Measurements from ENCODE around the gene CLASP1.
"Not testable (repeated sequence)": the region's sequence is repeated elsewhere in the genome, so short reads cannot be mapped to it uniquely, and the experiment has no call there.

CLASP1 gene

DNA sequence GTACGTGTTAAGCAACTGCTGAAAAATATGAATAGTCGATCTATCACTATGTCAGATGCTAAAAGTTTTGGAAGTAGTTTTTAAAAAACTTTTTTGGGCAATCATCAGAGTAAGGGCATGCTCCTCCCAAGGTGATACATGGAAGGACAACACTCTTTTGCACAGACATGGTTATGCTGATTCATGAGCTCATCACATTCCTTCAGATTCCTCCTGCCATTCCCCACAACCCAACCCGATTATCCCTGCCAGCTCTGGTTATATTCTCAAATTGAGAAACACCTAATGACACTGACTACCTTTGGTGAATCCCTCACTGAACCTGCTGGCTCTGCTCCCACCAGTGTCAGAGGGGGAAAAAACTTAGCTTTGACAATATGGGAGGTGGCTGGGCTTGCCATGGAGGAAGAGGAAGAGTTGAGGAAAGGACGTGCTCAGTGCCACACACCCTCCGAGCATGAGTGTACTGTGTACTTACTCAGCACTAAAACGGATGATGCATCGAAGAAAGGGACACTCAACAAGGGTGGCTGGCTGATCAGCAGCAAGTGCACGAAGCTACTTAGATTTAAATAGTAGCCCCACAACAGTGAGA lies 202.5 kb downstream of the CLASP1 start:
- CTCF ChIA-PET = interaction anchor here (1.2 kb wide), 1 partner anchor 44 kb away, joined by 3 read pairs; no protein-coding TSS in a partner anchor
- DNase-seq = no peak
- Histone ChIP-seq H3K36me3 (ENCODE audit: control insufficient read depth in 4 of 4, insufficient read depth in 4 of 4, low read length in 3 of 4) (peaks cover 19 to 81% (median 52%) of the 10 kb centered on the region in 4 experiments), H3K27me3 (replicated peaks in 2 of 5; ENCODE audit: control insufficient read depth in 4 of 5, insufficient read depth in 5 of 5, low read length in 4 of 5) (no peaks in the 10 kb centered on the region), H3K9me3 (ENCODE audit: control extremely low read depth in 1 of 5, control insufficient read depth in 4 of 5, insufficient read depth in 2 of 5, low read depth in 1 of 5, low read length in 4 of 5) (no peaks in the 10 kb centered on the region), H3K27ac (ENCODE audit: insufficient read depth in 1 of 2, low read depth in 1 of 2, low read length in 2 of 2, poor library complexity in 1 of 2, severe bottlenecking in 2 of 2) (no peak overlapping the region), H3K4me1 (ENCODE audit: control extremely low read depth in 1 of 4, control insufficient read depth in 4 of 4, insufficient read depth in 4 of 4, low read length in 3 of 4) (no peaks in the 10 kb centered on the region), H3K4me3 (ENCODE audit: control insufficient read depth in 1 of 7, extremely low read depth in 1 of 7, insufficient read depth in 4 of 7, low read depth in 2 of 7, low read length in 6 of 7) (no peak overlapping the region)
- 98% methylated on average over 7 of the region's 8 CpGs for WGBS (ENCODE audit: insufficient coverage)
- POLR2A ChIA-PET = no interaction called here

DNA sequence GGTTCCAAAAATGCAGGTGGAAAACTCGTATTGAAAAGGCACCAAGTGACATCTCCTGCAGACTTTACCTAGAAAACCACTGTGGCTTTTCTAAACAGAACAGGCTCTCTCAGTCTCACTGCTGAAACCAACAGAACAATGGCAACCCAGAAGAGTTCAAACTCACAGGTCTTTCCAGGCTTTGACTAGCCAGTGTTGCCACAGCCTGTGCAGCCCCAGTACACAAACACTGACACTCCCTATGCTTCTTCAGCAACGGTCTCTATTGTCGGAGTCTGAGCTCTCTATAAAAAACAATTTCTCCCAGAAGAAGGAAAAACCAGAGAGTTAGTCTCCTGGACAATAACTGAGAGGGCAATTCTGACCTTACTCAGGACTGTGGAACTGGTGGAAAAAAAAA lies 206.4 kb downstream of the CLASP1 start:
- H3K4me3 ChIP-seq (ENCODE audit: control insufficient read depth in 1 of 7, extremely low read depth in 1 of 7, insufficient read depth in 4 of 7, low read depth in 2 of 7, low read length in 6 of 7) = no peak overlapping the region
- H3K9me3 ChIP-seq (ENCODE audit: control extremely low read depth in 1 of 5, control insufficient read depth in 4 of 5, insufficient read depth in 2 of 5, low read depth in 1 of 5, low read length in 4 of 5) = no peaks in the 10 kb centered on the region
- H3K36me3 ChIP-seq (ENCODE audit: control insufficient read depth in 4 of 4, insufficient read depth in 4 of 4, low read length in 3 of 4) = peaks cover 16 to 58% (median 33%) of the 10 kb centered on the region in 4 experiments
- CTCF ChIA-PET = no interaction called here
- DNase-seq = no peak
- POLR2A ChIA-PET = no interaction called here
- H3K4me1 ChIP-seq (ENCODE audit: control extremely low read depth in 1 of 4, control insufficient read depth in 4 of 4, insufficient read depth in 4 of 4, low read length in 3 of 4) = no peaks in the 10 kb centered on the region
- H3K27me3 ChIP-seq (replicated peaks in 2 of 5; ENCODE audit: control insufficient read depth in 4 of 5, insufficient read depth in 5 of 5, low read length in 4 of 5) = no peaks in the 10 kb centered on the region
- 100% methylated on average over 1 of the region's 3 CpGs for WGBS (ENCODE audit: insufficient coverage)
- H3K27ac ChIP-seq (ENCODE audit: insufficient read depth in 1 of 2, low read depth in 1 of 2, low read length in 2 of 2, poor library complexity in 1 of 2, severe bottlenecking in 2 of 2) = no peak overlapping the region

DNA sequence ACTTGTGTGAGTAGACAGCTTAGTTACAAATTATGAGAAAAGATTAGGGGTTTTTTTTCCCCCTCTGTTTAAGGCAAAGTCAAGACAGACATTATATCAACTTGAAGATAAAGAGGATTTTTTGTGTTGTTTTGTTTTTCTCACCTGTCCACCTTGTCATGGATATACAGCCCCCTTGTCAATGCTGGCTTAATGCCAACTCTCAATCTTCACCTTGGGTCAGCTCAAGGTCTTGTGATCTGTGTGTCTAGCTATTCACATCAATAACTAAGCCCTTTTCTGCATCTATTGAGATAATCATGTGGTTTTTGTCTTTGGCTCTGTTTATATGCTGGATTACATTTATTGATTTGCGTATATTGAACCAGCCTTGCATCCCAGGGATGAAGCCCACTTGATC lies 211.0 kb downstream of the CLASP1 start:
- no CpG with 5 or more reads among the region's 1 CpG for WGBS (ENCODE audit: insufficient coverage)
- H3K36me3 ChIP-seq (ENCODE audit: control insufficient read depth in 4 of 4, insufficient read depth in 4 of 4, low read length in 3 of 4) = peaks cover 0 to 16% (median 7%) of the 10 kb centered on the region in 4 experiments
- POLR2A ChIA-PET; H3K9me3 ChIP-seq (ENCODE audit: control extremely low read depth in 1 of 5, control insufficient read depth in 4 of 5, insufficient read depth in 2 of 5, low read depth in 1 of 5, low read length in 4 of 5); H3K27ac ChIP-seq (ENCODE audit: insufficient read depth in 1 of 2, low read depth in 1 of 2, low read length in 2 of 2, poor library complexity in 1 of 2, severe bottlenecking in 2 of 2); H3K27me3 ChIP-seq (replicated peaks in 2 of 5; ENCODE audit: control insufficient read depth in 4 of 5, insufficient read depth in 5 of 5, low read length in 4 of 5); H3K4me3 ChIP-seq (ENCODE audit: control insufficient read depth in 1 of 7, extremely low read depth in 1 of 7, insufficient read depth in 4 of 7, low read depth in 2 of 7, low read length in 6 of 7); CTCF ChIA-PET; H3K4me1 ChIP-seq (ENCODE audit: control extremely low read depth in 1 of 4, control insufficient read depth in 4 of 4, insufficient read depth in 4 of 4, low read length in 3 of 4); DNase-seq: not testable (repeated sequence)

DNA sequence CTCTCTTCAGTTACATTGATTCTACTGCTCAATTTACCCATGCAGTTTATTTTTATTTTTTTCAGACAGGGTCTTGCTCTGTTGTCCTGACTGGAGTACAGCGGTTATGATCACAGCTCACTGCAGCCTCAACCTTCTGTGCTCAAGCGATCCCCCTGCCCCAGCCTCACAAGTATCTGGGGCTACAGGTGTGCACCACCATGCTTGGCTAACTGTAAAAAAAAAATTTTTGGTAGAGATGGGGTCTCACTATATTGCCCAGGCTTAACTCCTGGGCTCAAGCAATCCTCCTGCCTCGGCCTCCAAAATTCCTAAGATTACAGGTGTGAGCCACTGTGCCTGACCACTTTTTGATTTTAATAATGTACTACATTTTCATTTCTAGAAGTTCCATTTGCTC lies 212.3 kb downstream of the CLASP1 start:
- H3K36me3 ChIP-seq (ENCODE audit: control insufficient read depth in 4 of 4, insufficient read depth in 4 of 4, low read length in 3 of 4) = peaks cover 0 to 12% (median 5%) of the 10 kb centered on the region in 4 experiments
- no peaks in the 10 kb centered on the region for H3K4me1 ChIP-seq (ENCODE audit: control extremely low read depth in 1 of 4, control insufficient read depth in 4 of 4, insufficient read depth in 4 of 4, low read length in 3 of 4)
- H3K27ac ChIP-seq (ENCODE audit: insufficient read depth in 1 of 2, low read depth in 1 of 2, low read length in 2 of 2, poor library complexity in 1 of 2, severe bottlenecking in 2 of 2) = no peak overlapping the region
- CTCF ChIA-PET = no interaction called here
- no peak overlapping the region for H3K4me3 ChIP-seq (ENCODE audit: control insufficient read depth in 1 of 7, extremely low read depth in 1 of 7, insufficient read depth in 4 of 7, low read depth in 2 of 7, low read length in 6 of 7)
- no peaks in the 10 kb centered on the region for H3K27me3 ChIP-seq (replicated peaks in 2 of 5; ENCODE audit: control insufficient read depth in 4 of 5, insufficient read depth in 5 of 5, low read length in 4 of 5)
- 100% methylated on average over 1 of the region's 3 CpGs for WGBS (ENCODE audit: insufficient coverage)
- no peak for DNase-seq
- H3K9me3 ChIP-seq (ENCODE audit: control extremely low read depth in 1 of 5, control insufficient read depth in 4 of 5, insufficient read depth in 2 of 5, low read depth in 1 of 5, low read length in 4 of 5) = no peaks in the 10 kb centered on the region
- POLR2A ChIA-PET = no interaction called here

DNA sequence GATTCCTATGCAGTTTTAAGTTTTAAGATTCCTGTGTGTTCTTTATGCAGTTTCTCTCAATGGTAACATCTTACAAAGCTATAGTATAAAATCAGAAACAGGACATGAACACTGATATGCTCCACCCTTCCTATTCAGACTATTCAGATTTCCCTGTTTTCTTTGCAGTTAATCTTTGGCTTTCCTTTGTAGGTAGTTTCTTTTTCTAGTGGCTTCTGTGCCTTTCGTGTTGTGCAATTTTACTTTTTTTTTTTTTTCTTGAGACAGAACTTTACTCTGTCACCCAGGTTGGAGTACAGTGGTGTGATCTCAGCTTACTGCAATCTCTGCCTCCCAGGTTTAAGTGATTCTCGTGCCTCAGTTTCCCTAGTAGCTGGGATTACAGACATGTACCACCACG lies 213.5 kb downstream of the CLASP1 start:
- 100% methylated on average over 2 of the region's 3 CpGs for WGBS (ENCODE audit: insufficient coverage)
- POLR2A ChIA-PET = no interaction called here

DNA sequence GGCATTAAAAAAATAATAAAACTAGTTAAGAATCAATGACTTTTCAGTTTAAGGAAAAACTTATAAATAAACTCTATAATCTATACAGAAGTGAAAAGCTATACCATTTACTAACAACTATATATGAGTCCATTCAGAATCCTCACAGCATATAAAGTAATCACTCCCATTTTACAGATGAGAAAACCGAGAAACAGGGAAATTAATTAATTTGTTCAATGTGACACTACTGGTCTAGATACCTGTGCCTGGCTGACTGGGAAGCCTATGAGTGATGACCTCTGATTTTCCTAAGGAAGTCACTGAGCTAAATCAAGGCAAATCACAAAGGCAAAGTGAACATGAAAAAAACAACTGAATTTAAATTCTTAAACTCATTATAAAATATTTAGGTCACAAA lies 218.0 kb downstream of the CLASP1 start:
- ChIA-PET CTCF (interaction anchor here (0.6 kb wide), 1 partner anchor 48 kb away, joined by 5 read pairs; no protein-coding TSS in a partner anchor), POLR2A (interaction anchor here (0.6 to 0.9 kb wide), 2 partner anchors 24 to 99 kb away, joined by 3 read pairs; partner anchors contain the start of gene RNU4ATAC)
- WGBS (ENCODE audit: insufficient coverage) = no CpG with 5 or more reads among the region's 1 CpG
- Histone ChIP-seq H3K4me3 (ENCODE audit: control insufficient read depth in 1 of 7, extremely low read depth in 1 of 7, insufficient read depth in 4 of 7, low read depth in 2 of 7, low read length in 6 of 7) (no peak overlapping the region), H3K4me1 (ENCODE audit: control extremely low read depth in 1 of 4, control insufficient read depth in 4 of 4, insufficient read depth in 4 of 4, low read length in 3 of 4) (no peaks in the 10 kb centered on the region), H3K36me3 (ENCODE audit: control insufficient read depth in 4 of 4, insufficient read depth in 4 of 4, low read length in 3 of 4) (peaks cover 10 to 33% (median 20%) of the 10 kb centered on the region in 4 experiments), H3K27me3 (replicated peaks in 2 of 5; ENCODE audit: control insufficient read depth in 4 of 5, insufficient read depth in 5 of 5, low read length in 4 of 5) (no peaks in the 10 kb centered on the region), H3K27ac (ENCODE audit: insufficient read depth in 1 of 2, low read depth in 1 of 2, low read length in 2 of 2, poor library complexity in 1 of 2, severe bottlenecking in 2 of 2) (no peak overlapping the region), H3K9me3 (ENCODE audit: control extremely low read depth in 1 of 5, control insufficient read depth in 4 of 5, insufficient read depth in 2 of 5, low read depth in 1 of 5, low read length in 4 of 5) (peaks cover 0 to 3% (median 0%) of the 10 kb centered on the region in 5 experiments)
- DNase-seq = no peak

More for the DNA sequence above, 213.5 kb downstream of the CLASP1 start:
- no peak for DNase-seq
- no peaks in the 10 kb centered on the region for H3K4me1 ChIP-seq (ENCODE audit: control extremely low read depth in 1 of 4, control insufficient read depth in 4 of 4, insufficient read depth in 4 of 4, low read length in 3 of 4)
- CTCF ChIA-PET = no interaction called here
- peaks cover 0 to 8% (median 6%) of the 10 kb centered on the region in 4 experiments for H3K36me3 ChIP-seq (ENCODE audit: control insufficient read depth in 4 of 4, insufficient read depth in 4 of 4, low read length in 3 of 4)
- no peak overlapping the region for H3K27ac ChIP-seq (ENCODE audit: insufficient read depth in 1 of 2, low read depth in 1 of 2, low read length in 2 of 2, poor library complexity in 1 of 2, severe bottlenecking in 2 of 2)
- no peak overlapping the region for H3K4me3 ChIP-seq (ENCODE audit: control insufficient read depth in 1 of 7, extremely low read depth in 1 of 7, insufficient read depth in 4 of 7, low read depth in 2 of 7, low read length in 6 of 7)
- H3K27me3 ChIP-seq (replicated peaks in 2 of 5; ENCODE audit: control insufficient read depth in 4 of 5, insufficient read depth in 5 of 5, low read length in 4 of 5) = no peaks in the 10 kb centered on the region
- H3K9me3 ChIP-seq (ENCODE audit: control extremely low read depth in 1 of 5, control insufficient read depth in 4 of 5, insufficient read depth in 2 of 5, low read depth in 1 of 5, low read length in 4 of 5) = no peaks in the 10 kb centered on the region

DNA sequence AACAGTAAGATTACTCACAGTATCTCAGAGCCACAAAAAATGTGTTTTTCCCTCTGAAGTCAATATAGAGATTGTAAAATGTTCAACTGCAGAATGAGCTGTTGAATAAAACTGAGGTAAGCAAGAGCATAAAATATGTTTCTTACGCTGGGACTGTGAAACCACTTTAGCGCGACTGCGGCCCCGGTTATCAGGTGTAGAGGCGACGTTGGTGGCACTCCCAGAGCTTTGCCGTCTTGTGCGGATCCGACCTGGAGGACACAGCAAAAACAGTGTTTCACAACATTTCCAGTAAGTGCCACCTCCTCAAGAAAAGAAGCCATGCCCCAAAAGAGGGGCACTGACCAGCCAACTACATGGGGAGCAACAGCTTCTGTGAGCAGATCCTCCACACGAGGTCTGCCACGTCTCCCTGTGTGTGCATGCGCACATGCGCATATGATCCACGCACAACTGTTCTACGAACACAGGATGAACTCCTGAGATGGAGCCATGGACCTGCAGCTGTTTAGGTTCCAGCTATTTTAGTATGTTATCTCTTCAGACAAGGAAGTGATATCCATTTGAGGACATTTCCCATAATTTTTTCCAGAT lies 219.2 kb downstream of the CLASP1 start:
- CTCF ChIA-PET = interaction anchor here (1.4 to 1.5 kb wide), 2 partner anchors 10 to 21 kb away, joined by 3 to 5 read pairs; no protein-coding TSS in a partner anchor
- DNase-seq = no peak
- peaks cover 0 to 3% (median 0%) of the 10 kb centered on the region in 5 experiments for H3K9me3 ChIP-seq (ENCODE audit: control extremely low read depth in 1 of 5, control insufficient read depth in 4 of 5, insufficient read depth in 2 of 5, low read depth in 1 of 5, low read length in 4 of 5)
- no peaks in the 10 kb centered on the region for H3K4me1 ChIP-seq (ENCODE audit: control extremely low read depth in 1 of 4, control insufficient read depth in 4 of 4, insufficient read depth in 4 of 4, low read length in 3 of 4)
- H3K27me3 ChIP-seq (replicated peaks in 2 of 5; ENCODE audit: control insufficient read depth in 4 of 5, insufficient read depth in 5 of 5, low read length in 4 of 5) = no peaks in the 10 kb centered on the region
- H3K36me3 ChIP-seq (ENCODE audit: control insufficient read depth in 4 of 4, insufficient read depth in 4 of 4, low read length in 3 of 4) = peaks cover 11 to 39% (median 21%) of the 10 kb centered on the region in 4 experiments
- POLR2A ChIA-PET = no interaction called here
- no peak overlapping the region for H3K4me3 ChIP-seq (ENCODE audit: control insufficient read depth in 1 of 7, extremely low read depth in 1 of 7, insufficient read depth in 4 of 7, low read depth in 2 of 7, low read length in 6 of 7)
- H3K27ac ChIP-seq (ENCODE audit: insufficient read depth in 1 of 2, low read depth in 1 of 2, low read length in 2 of 2, poor library complexity in 1 of 2, severe bottlenecking in 2 of 2) = no peak overlapping the region
- over 99% methylated on average over 15 of the region's 16 CpGs for WGBS (ENCODE audit: insufficient coverage)
